Activated CD4-positive, alpha-beta T cell treated with anti-CD3 and anti-CD28 coated beads for 4 hours (primary cell): ENCODE results near the gene C13orf46.

Experiments used
- DNase-seq, 2 donors: peaks; one replicate each; pipeline ENCODE4 v3.0.0-alpha.2; 2020

The C13orf46 gene

DNA sequence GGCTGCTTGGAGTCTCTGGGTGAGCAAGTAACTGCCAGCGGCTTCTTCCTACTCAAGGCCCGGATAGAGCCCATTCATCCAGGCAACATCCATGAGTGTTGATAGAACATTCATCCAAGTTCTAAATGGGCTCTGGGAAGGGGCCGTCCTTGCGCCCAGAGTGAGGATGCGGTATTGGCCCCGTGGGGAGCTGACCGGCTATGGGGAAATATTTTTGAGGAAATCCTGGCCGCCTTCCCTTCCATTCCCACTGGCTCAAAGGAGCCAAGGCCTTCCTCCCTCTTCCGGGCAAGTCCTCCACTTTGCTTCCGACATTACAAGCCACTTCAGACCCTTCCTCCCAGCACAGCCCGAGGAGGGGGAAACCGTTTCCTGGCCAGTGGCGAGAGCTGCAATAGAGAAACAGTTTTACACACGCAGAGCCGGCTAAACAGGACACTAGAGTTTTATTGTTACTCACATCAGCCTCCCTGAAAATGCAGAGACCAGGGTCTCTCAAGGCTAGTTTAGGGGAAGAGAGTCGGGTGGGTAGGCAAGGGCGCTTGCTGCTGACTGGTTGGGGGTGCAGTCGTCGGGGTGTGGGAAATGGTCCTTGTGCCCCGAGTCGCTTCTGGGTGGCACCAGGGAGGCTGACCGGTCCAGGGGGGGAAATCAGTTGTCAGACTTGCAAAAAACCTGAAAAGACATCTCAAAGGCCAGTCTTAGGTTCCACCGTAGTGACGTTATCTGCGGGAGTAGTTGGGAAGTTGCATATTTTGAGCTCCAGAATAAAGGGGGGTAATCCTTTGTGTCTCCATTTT is 37.5 kb downstream of the C13orf46 start:
- DNase-seq, result no peak

DNA sequence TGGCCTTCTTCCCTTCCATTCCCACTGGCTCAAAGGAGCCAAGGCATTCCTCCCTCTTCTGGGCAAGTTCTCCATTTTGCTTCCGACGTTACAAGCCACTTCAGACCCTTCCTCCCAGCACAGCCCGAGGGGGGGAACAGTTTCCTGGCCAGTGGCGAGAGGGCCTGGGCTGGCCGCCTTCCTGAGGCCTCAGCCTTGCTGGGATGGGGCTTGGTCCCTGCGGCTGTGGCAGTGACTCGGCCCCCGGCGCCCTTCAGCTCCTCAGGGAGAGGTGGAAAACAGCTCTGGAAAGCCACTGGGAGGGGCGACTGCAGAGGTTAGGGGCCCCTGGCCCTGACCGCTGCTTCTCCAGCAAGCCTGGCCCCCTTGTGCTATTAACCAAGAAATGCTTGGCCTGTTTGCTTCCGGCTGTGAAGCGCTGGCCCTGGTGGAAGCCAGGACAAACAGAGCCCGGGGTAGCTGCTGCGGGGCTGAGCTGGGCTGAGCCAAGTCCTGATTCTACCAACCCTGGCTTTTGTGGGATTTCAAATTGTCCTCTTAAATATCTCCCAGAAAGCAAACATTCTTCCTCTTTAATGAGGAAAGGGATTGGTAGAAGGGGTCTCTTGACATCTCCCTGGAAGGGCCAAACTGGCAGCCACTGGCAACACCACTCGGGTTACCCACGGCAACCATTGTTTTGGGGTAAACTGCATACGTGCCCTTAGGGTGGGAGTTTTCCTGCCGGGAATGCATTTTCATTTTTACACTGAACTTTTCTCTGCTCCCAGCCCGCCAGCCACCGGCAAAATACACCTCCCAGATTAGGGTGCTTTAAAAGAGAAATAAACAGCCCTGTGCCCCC is 38.7 kb downstream of the C13orf46 start:
- no peak for DNase-seq

DNA sequence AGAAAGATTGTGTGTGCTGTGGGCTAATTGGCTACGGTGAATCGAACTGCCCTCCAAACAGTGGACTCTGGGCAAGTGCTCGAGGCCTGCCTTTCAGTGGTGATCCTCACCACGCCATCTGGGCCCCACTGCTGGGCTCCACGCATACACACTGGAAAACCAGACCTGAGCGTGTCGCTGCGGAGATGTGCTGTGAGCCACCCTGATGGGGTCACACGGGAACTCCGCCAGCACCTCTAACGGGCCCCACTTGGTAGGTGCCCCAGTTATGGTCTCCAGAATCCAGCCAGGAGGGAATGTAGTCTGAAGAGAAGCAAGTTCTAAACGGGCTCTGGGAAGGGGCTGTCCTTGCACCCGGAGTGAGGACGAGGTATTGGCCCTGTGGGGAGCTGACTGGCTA is 39.3 kb downstream of the C13orf46 start:
- DNase-seq, result no peak

DNA sequence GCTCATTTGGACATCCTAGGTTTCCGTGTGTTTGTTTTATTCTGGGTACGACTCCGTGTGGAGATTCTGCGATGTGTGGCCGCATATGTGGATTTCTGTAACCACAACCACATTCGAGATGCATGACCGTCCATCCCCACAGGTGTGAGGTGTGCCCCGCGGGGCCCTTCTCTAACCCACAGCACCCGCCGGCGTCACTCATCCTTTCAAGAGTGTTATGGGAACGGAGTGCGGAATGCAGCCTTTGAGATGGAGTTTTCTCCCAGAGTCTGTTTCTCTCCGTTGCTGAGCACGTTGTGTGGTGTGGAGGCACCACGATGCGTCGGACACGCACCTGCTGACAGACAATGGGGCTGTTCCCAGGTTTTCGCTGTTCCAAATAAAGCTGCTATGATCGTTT is 40.0 kb downstream of the C13orf46 start:
- DNase-seq, result no peak

DNA sequence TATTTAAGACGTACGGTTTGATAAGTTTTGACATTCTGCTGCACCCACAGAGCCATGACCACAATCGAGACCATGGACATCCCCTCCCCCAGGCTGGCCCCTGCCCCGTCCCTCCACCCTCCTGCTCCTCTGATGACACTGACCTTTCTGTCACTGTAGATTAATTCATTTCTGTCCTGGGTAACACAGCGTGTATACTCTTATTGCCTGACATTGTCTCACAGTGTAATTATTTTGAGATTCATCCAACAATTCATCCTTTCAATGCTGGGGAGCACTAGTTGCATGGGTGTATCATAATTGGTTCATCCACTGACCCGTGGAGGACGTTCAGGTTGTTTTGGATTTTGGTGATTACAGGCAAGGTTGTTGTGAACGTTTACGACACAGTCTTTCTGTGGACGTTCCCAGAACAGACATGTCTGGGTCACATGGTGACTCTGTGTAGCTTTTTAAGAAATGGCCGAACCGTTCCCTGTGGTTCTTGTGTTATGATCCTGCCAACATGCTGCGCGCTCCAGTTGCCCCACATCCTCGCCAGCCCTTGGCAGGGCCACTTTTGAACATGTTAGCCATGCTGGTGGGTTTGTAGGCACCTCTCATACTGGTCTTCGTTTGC is 41.9 kb downstream of the C13orf46 start:
- DNase-seq, result no peak

DNA sequence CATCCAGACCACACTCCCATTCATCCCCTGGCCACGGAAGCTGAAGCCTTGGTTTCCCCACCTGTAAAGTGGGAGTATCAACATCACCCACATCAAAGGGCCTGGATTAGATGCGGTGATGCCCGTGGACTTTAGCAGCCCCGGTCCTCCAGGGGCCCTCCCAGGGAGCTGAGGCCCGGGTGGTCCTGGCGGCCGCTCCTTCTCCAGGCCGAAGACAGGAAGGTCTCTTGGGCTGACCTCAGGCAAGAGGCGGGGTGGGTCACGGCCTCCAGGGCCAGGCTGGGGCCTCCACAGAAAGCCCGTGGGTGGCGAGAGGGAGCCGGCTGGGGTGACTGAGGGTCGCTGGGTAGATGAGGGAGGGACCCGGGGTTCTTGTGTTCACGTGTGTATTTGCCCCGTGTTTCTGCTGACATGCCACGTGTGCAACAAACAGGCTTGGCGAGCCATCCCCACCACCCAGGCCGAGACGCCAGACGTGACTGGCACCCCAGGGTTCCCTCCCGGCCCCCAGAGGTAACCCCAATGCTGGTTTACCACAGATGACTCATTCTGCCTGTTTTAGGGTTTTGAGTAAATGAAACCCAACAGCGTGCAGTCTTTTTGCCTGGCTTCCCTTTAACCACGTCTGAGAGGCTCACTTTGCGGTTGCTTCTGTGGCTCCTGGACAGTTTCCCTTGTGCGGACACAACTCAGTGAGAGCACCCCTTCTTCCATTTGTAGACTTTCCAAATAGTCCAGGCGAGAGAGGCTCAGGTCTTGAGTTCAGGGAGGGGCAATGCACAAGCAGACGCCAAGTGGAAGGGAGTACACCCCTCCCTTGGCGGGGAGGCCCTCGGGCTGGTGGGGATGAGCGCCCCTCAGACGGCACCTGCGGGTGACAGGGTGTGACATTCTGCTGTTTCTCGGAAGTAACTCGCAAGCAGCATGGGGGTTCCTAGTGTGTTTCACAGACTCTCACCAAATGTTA is 42.9 kb downstream of the C13orf46 start:
- peak; percentile 33 to 38 for DNase-seq

DNA sequence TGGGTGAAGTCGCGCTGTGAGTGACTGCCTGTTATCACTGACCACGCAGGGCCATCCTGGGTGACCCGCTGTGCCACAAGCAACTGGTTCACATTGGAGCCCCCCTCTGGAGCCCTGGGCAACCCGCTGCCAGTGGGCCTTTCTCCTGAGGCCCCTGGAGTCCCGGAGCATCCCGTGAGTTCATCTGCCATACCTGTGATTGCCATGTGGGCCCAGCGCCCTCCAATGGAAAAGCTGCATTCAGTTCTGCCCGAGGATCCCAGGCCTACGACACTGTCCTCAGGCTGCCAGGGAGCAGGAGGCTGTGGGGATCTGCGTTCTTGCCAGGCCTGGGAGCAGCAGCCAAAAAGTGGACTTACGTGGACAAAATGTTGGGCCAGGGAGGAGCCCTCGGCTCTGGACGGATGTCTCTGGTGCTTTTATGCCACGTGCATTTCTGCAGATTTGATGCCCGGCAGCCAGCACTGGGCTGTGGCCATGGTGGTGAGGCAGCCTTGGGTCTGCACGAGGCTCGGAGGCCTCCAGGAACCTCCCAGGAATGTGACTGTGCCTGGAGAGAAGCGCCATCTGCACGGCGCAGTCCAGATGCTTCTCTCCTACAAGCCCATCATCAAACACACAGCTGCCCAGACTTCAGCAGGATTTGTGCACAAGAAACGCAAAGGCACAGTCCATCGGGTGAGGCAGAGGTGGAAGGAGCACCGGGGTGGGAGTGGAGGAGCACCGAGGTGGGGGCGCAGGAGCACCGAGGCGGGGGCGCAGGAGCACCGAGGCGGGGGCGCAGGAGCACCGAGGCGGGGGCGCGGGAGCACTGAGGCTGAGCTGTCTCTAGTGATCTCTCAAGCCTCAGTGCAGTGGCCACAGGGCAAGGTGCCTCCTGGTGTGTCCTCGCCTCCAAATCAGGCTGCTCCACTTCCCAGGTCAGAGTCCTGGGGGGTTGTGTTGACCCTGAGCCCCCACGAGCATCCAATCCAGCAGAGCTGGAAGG is 44.0 kb downstream of the C13orf46 start:
- DNase-seq, result no peak

DNA sequence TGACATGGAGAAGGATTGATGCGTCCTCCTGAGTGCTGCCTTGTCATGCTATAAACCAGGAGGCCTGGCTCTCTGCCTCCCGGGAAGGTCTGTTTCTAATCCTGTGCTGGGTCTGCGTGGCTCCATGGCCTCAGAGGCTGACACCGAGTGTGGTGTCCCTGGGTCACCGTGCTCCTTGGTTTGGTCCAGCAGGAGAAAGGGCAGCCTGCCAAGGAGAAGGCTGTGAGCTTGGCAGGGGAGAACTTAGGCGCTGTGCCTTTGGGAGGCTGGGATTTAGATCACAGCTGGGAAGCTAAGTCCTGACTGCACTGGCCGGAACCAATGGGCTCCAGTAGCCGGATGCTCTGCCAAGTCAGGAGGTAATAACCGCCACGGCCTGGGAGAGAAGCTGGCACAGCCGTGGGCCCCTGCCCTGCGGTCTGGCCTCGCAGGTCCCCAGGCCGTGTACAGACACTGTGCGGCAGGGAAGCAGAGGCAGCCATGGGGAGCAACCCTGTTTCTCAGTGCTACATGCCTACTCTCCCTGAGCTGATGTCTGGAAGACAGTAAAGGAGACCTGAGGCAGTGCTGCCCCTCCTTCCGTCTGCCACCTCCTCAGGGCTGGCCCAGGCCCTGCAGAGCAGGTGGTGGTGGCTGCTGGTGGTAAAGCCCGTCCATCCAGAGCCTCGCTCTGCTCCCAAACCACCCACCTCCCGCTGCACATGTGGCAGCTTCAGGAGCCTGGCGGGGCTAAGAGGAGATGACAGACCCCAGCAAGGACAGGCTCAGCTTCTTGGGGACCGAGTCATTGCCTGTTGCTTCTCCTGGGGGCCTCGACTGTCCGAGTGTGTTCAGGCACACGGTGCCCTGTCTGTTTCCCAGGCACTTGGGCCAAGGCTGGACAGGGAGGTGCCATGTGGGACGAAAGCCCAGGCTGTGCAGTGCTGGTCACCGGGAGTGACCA is 44.9 kb downstream of the C13orf46 start:
- DNase-seq, result no peak

DNA sequence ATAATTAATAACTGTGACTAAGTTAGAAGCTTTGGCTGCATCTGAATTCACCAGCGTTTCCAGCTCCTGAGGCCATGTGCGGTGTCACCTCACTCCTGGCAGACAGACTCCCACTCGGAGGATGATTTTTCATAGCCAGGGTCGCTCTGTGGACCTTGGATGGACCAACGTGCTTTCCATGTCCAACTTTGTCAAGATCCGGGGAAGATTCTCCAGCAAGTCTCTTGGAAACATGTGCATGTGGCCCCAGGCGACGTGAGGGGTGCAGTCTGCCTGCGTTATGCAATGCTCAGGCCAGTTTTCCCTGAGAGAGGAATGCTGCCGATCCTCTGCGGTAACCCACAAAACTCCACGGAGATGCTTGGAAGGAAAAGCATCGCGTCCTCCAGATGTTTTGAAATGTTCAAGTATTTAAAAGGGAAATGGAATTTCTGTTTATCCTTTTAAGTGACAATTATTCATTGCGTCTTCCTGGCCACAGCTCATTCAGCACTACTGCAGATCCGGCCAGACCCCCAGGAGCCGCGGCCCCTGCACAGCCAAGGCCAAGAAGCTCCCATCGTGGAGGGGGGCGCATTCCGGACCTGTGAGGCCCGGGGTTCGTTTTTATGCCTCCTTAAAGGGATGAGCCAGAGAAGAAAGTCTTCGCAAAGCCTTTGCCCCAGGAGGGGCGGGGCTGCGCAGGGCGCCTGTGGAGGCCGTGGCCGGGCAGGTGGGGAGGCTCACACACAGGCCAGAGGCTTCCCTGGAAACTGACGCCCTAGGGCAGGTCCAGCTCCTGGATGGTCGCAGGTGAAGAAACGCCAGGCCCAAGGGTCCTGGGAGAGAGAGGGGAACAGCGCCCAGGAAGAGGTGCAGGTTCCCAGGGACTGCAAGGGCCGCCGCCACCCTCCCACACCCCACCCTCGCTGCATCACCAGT is 46.0 kb downstream of the C13orf46 start:
- DNase-seq, result no peak

DNA sequence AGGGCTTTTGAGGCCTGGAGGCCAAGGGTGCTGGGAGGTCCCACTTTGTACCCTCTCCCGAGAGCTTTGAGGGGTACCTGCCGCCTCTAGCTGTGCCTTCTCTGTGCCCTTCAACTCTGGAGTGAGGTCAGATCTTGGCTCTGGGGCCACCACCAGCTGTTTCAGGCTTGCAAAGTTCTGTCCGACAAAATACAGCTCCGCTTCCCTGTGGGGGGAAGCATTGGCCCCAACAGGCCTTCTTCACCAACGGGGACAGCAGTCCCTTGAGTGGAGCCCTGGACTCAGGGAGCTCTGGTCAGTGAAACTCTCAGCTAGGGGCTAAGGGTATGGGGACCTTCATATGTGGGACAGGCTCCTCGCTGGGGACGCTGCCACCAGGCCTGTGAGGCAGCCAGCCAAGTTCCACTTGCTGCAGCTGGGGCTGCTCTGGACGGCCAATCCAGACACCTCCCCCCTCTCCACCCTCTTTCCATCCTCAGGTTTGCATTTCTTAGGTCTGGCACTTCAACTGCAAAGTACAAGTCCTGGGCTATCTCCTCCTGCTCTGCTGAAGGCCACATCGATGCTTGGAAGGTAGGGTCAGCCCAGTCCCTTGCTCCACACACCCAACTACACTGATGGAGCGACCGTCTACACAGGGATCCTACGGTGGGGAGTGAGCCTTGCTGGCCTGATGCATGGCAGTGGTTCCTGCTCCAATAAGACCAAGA is 46.8 kb downstream of the C13orf46 start:
- DNase-seq, result no peak

DNA sequence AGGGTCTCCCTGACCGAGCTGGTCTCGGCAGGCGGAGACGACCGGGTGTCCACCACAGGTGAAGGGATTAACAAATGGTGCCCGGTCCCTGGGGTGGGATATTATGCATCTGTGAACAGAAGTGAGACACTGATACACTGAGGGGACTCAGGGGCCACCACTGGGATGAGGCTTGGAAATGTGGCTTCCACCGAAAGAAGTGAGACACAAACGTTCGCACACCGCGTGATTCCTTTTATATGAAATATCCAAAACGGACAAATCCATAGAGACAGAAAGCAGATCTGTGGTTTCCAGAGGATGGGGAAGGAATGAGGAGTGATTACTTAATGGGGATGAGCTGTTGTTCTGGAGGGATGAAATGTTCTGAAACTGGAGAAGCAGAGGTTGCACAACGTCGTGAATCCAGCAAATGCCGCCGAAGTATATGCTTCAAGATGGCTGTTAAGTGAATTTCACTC is 47.5 kb downstream of the C13orf46 start:
- no peak for DNase-seq

DNA sequence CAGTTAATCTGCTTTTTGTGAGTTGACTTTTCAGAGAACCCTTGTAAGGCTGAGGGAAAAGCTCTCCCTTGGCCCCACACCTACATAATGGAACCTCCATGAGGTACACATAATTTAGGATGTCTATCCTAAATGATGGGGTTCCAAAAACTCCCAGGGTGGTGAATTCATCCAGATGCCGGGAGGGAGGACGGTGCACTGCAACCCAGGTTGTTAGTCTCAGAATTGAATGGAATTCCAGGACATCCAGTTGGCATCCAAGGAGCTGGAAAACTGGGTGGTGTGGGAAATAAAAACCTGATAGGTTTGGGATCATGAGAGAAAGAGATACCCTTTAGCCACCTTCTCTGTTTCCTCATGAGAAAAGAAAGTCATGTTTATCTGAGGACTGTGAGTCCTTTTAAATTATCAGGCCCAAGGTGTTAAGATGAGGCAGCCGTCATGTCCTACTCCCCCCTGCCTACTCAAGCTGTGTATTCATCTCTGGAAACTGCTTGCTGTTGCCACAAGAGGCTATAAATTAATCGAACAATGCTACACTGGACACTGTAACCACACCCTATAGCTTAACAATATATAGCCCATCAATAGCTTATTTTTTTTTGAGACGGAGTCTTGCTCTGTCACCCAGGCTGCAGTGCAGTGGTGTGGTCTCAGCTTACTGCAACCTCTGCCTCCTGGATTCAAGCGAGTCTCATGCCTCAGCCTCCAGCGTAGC is 49.5 kb downstream of the C13orf46 start:
- DNase-seq, result no peak

DNA sequence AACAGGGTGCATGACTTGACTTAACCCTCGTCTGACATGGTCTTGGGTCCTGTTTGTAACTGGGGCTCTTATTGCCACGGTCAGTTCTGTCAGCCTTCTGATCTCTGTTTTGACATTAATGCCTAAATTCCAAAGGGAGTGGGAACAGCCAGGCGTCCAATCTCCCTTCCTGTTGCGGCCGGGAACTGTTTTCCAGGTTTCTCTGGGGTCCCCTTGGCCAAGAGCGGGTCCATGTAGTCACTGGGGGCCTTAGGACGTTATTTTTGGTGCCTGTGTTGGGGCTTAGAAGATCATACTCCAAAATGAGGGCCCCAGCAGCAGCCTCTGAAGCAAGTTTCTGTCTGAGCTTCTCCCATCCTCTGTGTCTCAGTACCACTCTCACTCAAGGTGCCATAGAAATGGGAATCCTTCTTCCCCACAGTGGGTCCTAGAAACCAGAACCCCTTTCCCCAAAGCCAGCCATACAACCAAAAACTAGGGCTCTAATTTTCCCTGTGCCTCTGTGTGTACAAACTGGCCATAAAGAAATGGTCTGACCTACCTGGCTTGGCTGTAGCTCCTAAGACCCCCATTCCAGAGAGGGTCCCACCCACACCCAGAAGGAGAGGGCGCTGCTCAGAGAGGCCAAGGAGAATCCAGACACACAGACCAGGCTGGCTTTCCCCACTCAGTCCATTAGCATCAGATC is 50.4 kb downstream of the C13orf46 start:
- DNase-seq, result no peak

DNA sequence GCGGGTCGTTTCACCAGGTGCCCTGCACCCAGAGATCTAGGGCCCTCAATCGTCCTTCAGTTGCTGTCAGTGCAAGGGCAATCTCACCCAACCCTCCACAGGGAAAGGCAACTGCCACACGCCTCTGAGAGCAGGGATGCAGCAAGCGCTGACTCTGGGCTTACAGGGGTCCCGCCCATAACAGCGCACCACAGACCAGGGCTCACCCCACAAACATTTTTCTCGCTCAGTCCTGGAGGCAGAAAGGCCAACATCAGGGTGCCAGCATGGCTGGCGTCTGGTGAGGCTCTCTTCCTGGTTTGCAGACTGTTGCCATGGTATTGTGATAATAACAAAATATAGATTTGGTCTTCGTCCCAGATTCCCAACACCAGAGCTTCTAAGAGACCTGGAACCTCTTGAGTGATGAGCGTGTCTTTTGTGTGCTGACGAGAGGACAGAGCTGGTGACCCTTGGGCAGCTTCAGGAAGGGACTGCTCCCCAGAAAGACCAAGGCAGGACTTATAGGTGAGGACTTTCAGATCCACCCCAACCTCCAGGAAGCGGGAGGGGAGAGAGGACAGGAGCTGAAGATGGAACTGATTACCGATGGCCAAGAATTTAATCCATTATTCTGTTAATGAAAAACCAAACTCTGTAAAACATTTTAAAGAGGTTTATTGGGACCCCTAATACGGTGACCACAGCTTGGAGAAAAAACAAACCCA is 51.3 kb downstream of the C13orf46 start:
- no peak for DNase-seq

DNA sequence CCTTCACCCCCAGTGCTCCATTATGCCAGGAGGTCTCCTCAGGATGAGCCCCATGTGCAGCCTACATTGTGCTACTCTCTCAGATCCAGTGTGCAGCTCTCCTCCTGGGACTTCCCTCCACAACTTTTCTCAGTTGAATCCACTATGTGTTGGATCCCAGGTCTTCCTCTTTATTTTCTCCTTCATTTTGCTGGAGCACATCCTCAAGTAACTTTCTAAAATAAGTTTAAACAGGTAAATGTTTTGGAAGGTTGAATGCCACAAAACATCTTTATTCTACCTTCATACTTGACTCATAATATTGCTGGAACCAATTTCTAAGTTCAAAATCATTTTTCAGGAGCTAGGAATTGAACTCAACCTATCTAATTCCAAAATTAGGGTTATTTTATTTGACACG is 52.1 kb downstream of the C13orf46 start:
- no peak for DNase-seq
